ENCODE results near the gene TLE2.

TLE2 gene

GRCh38 chr19:2962018-2962670 is 66.9 kb downstream of the TLE2 start:
- peak in 18 of 56 donors; percentile 2 to 72 (median 21) for DNase-seq

GRCh38 chr19:2960120-2960519 is 69.0 kb downstream of the TLE2 start:
- DNase-seq: no peak

- DNase-seq: no peak
These were observed 71.9 kb downstream of the TLE2 start for GRCh38 chr19:2957160-2957559.

- no peak for DNase-seq
These were observed 76.1 kb downstream of the TLE2 start for GRCh38 chr19:2952953-2953481.

- DNase-seq: peak; percentile 65 to 100 (median 99)
These were observed 78.6 kb downstream of the TLE2 start for GRCh38 chr19:2950286-2951124.

GRCh38 chr19:2949939-2950285 is 79.2 kb downstream of the TLE2 start:
- DNase-seq: no peak
